Hematopoietic multipotent progenitor cell treated with erythropoietin and hydrocortisone succinate and interleukin-3 and kit ligand, for 17 days (in vitro differentiated cells): ENCODE measurements around the gene SPIRE2.

Experiments used
- DNase-seq: peaks from one replicate; pipeline ENCODE4 v3.0.0-alpha.2; 2015; ENCODE audit warnings: low spot score

SPIRE2 gene

DNA sequence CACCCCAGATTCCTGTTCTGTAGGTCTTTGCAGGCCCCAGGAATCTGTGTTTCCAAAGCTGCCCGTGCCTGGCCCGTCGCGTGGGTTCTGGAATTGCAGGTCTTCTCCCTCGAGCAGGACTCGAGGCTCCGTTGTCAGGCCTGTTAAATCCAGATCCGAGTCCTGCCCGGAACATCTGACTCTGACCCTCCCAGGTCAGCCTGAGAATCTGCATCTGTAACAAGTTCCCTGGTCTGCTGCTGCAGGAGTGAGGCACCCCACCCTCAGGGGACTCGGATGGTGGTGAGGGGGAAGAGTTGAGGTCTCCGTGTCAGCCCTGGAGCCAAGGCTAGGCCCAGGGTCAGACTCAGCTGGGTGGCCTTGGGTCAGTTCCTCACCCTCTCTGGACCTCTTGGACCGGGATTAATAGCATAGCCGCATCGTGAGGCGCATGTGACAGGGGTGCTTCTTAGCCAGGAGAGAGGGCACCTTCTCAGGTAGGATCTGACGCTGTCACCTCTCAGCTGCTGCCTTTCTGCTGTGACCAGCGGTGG, 8.8 kb downstream of the SPIRE2 start:
- no peak for DNase-seq

DNA sequence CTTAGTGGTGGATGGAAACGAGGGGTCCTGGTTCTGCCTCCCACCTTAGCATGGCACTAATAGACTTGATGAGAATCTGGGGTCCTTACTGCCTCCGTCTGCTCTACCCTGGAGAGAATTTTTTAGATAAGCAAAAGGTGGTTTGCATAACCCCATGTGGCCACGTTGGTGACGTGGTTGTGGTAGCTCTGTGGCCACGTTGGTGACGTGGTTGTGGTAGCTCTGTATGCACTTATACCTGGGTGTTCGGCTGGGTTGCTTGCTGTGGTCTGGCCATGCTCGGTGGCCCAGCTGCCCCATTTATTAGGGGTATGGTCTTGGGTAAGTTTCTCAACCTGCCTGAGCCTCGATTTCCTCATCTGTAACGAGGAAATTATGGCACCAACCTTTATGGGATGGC, 13.0 kb downstream of the SPIRE2 start:
- DNase-seq, result no peak

DNA sequence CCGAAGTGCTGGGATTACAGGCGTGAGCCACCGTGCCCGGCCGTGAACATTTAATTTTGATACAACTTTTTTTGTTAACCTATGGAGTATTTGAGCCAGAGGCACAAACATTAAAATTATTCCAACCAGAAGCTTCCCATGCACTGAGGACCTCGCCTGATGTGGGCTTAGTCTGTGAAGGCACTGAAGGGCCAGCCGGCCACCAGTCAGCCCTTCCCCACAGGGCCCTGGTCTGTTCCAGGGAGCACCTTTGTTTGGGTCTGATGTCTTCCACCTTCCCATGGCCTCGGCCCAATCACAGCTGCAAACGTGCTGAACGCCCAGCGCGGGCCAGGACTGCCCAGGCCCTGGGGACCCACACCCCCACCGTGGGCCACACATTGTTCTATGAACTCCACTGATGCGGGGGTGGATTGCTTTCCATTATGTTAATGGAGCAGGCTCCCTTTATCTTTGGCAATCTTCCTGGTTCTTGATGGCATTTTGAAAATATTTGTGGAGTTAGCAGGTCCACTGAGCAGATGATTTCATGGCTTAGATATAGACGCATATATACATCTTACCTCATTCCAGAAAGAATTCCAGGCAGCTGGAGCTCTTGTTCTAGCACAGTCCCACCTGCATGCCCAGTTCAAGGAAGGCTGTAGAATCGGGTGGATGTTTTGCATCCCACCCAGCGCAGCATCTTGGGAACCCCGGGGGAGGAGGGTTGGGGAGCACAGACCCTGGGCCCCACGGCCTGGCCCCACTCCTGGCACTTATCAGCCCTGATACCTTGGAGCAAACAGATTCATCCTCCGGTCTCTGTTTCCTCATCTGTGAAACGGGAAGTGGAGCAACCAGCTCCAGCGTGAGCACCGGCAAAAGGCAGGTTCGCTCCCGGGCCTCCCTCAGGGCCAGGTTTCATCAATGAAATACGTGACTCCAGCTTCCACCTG, 14.5 kb downstream of the SPIRE2 start:
- no peak for DNase-seq

DNA sequence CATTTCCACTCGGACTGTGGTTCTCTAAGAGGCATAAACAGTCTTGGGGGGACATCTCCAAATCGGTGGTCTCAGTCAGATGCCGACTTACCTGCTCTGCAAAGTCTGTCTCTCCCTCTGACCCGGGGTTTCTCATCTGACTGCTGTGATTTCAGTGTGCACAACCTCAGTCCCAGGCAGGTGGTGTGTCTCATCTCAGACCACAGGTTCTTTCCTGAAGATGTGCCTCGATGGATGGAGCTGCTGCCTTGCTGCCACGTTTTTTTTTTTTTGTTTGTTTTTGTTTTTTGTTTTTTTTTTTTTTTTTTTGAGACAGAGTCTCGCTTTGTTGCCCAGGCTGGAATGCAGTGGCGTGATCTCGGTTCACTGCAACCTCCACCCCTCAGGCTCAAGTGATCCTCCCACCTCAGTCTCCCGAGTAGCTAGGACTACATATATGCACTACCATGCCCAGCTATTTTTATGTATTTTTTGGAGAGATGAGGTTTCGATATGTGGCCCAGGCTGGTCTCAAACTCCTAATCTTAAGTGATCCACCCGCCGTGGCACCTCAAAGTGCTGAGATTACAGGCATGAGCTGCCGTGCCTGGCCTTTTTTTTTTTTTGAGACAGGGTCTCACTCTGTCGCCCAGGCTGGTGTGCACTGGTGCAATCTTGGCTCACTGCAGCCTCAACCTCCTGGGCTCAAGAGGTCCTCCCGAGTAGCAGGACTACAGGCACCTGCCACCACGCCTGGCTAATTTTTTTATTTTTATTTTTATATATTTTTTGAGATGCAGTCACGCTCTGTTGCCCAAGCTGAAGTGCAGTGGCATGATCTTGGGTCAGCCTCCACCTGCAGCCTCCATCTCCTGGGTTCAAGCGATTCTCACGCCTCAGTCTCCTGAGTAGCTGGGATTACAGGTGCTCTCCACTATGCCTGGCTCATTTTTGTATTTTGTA, 15.4 kb downstream of the SPIRE2 start:
- DNase-seq, result no peak

DNA sequence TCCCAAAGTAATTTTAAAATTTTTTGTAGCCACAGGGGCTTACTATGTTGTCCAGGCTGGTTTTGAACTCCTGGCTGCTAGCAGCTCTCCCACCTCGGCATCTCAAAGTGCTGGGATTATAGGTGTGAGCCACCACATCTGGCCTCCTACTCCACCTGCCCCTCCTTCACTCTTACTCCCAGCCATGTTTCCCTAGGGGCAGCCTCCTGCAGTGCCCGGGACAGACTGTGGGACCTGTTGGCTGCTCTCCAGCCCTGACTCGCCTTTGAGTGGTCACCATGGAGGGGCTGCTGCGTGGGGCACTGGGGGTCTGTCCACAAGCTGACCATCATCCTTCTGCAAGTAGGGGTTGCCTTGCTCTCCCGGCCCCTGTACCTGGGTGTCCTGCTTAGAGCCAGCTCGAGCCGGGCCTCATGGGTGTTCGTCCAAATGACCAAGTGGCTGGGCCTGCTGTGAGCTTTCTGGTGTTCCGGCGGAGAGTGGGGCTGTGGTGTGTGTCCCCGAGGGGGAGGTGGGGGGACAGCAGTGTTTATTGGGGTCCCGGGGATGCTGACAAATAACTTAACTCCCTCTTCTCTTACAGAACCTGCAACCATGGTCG, 16.6 kb downstream of the SPIRE2 start:
- no peak for DNase-seq

DNA sequence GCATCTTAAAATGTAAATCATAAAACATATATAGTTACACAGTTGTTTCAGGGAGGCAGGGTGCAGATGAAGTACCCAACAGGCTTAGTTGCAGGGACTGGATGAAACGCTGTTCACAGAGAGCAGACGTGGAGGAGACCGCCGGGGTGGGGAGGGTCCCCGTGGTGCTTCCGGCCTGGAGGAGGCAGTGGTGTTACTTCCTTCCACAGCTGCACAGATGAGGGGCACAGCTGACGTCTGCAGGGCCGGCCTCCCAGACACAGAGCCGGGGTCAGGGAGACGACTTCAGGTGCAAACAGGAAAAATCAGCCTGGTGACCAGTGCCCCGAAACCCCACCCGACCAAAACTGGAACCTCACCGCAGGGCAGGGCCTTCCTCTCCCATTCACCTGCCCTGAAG, 17.1 kb downstream of the SPIRE2 start:
- DNase-seq, result no peak

DNA sequence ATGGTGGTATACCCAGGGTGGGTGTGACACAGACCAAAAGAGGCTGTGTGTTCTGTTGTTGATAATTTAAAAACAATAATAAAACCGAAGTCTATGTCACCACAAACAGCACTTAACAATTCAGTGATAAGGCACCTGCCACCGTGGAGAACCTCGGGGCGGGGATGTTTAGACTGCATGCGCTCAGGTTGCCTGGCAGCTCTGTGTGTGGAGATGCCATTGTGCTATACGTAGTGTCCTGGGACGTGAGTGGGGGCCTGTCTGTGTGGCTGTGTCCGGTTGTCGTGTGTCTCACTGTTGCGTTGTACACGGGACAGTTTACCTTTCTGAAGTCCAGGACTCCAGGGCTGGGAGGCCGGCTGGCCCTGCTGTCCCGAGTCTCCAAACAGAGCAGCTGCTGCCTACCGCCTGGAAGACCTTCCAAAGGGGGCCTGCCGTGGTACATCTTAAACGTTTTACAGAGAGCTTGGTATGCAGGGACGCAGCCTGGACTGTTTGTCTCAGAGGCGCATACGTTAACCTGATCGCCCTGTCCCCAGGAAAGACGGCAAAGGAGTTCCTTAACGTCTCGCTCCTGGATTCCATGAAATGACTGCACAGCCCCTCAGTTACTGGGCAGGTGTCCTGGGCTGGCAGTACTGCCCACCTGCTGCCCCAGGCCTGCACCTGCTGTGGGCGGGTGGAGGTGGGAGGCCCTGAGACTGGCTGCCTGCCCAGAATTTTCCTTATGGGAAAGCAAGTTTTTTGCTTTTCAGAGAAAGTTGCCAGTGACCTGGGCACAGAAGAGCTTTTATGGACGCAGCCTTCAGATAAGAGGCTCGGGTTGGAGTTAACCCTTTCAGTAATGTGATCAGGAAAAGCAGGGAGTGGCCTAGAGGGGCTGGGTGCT, 19.0 kb downstream of the SPIRE2 start:
- DNase-seq, result no peak

DNA sequence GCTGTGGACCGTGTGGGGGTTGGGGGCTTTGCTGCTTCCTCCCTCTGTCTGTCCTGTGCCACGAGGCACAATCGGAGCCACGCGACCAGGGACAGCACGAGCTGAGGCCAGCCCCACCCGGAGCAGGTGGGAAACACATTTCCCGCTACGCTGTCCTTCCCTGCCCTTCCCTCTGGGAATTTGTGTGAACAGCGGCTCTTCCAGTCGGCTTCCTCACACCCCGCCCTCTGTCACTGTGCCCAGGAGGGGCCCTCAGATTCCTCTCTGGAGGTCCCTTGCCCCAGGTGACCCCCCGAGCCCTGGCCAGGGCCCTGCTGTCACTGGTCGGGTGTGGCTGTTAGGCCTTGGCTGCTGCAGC, 19.6 kb downstream of the SPIRE2 start:
- no peak for DNase-seq

DNA sequence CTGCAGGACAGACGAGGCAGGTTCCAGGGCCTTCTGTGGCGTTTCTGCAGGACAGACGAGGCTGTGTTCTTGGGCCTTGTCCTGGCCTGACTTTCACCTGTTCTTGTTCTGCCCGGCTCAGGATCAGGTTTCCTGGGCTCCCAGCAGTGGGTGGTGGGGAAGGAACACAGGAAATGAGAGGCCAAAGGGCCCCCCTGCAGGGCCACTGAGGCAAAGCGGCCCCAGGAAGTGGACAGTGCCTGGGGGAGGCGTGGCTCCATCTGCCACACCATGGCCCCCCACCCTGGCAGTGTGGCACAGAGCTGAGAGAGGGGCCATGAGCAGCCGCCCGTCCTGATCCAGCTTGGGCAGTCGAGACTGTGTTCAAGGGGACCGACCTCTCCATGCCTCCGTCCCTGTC, 20.7 kb downstream of the SPIRE2 start:
- no peak for DNase-seq

DNA sequence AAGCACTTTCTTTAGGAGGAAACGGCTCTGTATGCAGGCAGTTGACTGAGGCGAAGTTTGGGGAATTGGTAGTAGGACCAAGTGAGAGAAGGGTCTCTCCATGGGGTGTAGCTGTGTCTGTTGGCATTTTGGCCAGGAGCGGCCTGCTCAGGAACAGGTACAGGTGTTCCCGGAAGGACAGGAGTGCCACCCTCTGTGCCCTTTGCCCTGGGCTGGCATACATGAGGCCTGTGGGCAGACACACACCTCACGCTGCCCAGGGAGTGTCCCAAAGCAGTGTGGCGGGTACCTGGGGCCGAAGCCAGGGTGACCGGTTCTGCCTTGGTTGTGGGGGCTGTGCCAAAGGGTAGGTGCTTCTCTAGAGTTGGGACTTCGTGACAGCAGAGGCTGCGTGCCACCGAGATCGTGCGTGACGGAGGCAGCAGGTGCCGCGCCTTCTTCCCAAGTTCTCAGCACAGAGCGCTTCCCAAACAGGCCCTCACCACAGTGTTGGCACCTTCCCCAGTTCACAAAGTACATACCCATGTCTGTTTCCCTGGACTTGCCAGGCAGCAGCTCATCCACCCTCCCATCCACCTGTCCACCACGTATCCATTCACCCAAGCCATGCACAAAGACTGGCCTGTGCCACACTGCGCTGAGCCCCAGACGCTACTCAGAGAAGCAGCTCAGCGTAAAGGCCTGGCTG, 25.2 kb downstream of the SPIRE2 start:
- DNase-seq, result no peak

DNA sequence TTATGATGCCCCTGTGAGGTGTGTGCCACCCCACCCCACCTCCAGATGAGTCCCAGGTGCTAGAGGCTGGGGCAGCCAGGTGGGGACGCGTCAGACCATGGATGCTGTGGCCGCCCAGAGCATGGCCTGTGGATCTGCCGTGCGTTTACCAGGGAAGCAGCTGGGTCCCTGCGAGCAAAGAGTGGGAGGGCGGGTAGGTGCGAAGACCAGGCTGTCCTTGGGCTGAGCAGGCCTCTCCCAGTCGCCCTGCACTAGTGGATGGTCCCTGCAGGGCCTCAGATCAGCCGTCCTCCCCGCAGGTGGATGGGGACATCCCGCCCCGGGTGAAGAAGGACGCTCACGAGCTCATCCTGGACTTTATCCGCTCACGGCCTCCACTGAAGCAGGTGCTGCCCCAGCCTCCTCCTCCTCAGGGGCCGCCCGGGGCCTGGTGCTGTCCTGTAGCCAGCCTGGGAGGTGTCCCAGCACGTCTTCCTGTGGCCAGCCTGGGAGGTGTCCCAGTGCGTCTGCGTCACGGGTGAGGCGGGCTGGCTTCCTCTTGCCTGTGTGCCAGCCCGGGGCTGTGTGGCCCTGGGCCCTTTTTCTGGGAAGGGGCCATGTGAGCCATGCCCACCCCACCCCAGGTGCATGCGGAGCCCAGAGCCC, 27.1 kb downstream of the SPIRE2 start:
- DNase-seq, result no peak

DNA sequence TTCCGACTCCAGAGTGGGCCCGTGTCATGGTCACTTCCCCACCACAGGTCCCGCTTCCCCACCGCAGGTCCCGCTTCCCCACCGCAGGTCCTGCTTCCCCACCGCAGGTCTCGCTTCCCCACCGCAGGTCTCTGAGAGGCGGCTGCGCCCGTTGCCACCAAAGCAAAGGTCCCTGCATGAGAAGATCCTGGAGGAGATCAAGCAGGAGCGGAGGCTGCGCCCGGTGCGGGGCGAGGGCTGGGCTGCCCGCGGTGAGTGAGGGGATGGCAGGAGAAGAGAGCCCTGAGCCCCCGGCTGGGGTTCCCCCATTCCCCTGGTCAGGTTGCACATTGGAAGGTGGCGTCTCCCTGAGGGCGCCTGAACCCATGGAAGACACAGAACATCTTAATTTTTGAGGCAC, 27.7 kb downstream of the SPIRE2 start:
- DNase-seq, result no peak

DNA sequence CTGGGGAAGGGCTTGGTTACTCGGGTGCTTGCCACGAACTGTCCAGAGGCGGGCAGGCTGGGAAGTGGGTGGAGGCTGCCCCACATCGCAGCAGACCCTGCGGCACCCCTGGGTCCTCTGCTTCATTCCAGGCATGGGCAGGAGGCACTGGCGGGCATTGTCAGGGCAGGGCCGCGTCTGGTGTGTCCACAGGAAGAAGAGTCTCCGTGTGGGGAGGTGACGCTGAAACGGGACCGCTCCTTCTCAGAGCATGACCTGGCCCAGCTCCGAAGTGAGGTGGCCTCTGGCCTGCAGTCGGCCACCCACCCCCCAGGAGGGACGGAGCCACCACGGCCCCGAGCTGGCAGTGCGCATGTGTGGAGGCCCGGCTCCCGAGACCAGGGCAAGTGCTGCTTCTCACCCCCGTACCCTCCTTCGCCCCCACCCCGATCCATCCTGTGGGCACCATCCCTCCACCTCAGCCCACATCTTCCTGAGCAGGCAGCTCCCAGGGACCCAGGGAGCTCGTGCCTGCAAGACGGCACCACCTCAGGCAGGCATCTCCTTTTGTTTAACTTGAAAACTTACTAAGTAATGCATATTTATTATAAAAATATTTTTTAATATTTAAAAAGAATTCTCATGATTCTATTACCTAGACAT, 30.8 kb downstream of the SPIRE2 start:
- DNase-seq, result no peak

DNA sequence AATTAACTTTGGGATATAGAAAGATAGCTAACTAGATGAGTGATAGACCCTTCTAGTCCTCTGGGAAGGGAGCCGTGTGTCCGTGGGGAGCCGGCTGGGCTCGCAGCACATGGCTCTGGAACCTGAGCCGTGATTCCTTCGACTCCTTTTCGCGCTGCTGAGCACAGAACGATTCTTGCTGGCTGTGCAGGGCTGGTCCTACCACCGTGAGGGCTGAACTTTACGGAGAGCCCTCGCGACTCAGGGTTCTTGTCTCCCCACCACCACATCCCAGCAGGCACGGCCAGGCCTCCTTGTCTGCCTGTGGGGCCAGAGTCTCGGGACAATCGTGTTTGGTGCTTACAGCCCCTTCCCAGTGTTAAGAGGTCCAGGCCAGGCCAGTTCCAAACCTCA, 31.3 kb downstream of the SPIRE2 start:
- DNase-seq, result no peak

DNA sequence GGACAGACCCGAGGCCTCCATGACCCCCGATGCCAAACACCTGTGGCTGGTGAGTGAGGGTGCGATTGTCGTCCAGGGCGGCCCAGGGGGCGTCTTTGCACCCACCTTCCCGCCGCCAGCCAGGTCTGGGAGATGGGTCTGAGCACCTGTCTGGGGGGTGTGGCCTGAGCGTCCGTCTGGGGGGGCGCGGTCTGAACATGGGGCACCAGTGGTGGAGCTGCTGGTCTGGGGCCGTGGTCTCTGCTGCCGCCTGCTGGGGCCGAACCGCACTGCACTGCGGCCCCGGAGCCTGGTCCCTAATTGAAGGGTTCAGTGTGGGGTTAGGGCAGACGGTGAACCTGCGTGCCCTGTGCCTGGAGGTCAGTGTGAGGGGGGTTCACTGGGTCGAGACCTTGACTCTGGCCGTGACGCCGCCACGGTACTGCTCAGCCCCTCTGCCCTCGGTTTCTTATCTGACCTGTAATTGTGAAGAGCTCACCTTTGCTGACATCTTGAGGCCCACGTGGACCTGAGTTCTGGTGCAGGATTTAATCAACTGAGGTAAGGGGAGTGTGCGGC, 32.6 kb downstream of the SPIRE2 start:
- DNase-seq, result peak; percentile 66

DNA sequence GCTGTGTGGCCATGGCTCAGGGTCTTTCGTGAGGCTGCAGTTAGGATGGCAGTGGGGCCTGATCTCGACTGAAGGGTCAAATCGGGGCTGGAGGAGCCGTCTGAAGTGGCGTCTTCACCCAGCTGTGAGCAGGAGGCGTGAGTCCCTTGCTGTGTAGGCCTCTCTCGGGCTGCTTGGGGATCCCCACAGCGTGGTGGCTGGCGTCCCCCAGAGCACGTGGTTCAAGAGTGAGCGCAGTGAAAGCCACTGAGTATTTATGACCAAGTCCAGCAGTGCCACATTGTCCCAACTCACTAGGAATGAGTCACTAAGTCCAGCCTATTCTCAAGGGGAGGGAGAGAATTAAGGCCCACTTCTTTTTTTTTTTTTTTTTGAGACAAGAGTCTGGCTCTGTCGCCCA, 33.4 kb downstream of the SPIRE2 start:
- no peak for DNase-seq

DNA sequence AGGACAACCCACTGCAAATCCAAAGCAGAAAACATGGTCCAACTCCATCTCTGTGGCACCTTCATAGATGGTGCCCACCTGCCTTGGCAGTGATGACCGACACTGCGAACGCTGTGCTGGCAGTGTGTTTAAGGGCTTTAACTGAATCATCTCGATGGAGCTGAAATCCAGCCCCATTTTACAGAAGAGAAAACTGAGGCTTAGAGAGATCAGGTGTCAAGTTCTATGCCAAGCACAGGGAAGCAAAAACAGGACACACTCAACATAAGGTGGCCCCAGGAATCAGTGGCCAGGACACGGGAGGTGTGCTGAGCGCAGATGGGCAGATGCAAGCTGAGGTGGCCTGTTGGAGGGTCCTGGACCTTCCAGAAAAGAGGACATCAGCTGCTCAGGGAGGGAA, 34.5 kb downstream of the SPIRE2 start:
- DNase-seq, result no peak

DNA sequence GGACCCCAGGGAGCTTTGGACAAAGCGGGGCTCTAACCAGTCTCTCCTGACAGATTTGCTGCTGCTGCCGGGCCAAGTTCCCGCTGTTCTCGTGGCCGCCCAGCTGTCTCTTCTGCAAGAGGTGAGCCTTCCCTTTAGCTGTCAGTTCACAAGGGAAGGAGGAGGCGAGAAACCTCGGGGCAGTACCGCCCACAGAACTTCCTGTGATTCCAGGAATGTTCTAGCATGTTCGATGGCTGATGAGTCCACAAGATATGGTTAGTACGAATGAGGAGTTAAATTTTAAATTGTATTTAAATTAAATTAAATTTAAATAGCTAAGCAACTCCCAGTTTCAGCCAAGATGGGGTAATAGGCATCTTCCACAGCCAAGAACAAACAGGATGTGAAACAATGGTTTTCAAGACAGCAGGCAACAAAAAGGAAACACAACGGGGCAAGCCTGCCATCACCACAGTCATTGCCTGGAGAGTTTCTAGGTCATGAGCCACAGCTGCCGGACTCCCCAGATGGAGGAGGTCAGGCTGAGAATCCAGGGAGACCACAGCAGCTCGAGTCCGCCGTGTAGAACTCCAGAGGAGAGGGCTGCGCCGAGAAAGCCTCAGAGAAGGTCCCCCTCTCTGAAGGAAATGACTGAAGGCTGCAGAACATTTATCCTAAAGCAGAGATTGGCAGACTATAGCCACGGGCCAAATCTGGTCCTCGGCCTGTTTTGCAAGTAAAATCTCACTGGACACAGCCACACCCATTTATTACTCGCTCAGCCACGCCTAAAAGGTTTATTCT, 35.7 kb downstream of the SPIRE2 start:
- DNase-seq, result no peak

DNA sequence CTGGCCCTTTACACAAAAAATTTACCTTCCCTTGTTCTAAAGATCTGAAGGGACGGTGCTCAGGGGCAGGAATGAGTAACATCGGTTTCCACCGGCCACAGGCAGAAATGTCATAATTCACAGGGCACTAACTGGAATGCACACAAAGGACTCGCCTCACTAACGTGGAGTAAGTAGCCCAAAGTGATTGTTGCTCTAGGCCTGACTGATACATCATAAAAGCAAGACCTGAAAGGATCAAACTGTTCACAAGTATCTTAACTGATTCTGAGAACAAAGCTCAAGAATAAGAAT, 36.2 kb downstream of the SPIRE2 start:
- DNase-seq, result no peak
